SK-N-MC (cell line): ENCODE measurements around the gene MAGI2.

Experiments used
- DNase-seq: peaks from one replicate; pipeline ENCODE4 v3.0.0-alpha.2; 2011; ENCODE audit warnings: low read depth, low spot score
- H3K27ac ChIP-seq: fragments of 200-600 bp; sonication (generic); 2 replicates; pipeline ENCODE4 v1.5.1; 2016; ENCODE audit warnings: mixed run types
- H3K36me3 ChIP-seq: fragments of 200-600 bp; sonication (generic); 2 replicates; pipeline ENCODE4 v1.6.1; 2017; ENCODE audit warnings: antibody characterized with exemption, low read length, mixed read lengths; ENCODE audit not compliant: insufficient read depth
- H3K4me3 ChIP-seq: fragments of 200-600 bp; sonication (generic); 2 replicates; pipeline ENCODE4 v1.5.1; 2016
- H3K9ac ChIP-seq: fragments of 200-600 bp; sonication (generic); 2 replicates; pipeline ENCODE4 v1.8.0; 2017; ENCODE audit warnings: mixed run types, mixed read lengths; ENCODE audit not compliant: insufficient read length
- H3K9me3 ChIP-seq: fragments of 200-600 bp; sonication (generic); 2 replicates; pipeline ENCODE4 v1.6.1; 2017; ENCODE audit warnings: low read depth, mild to moderate bottlenecking, antibody characterized with exemption, low read length, moderate library complexity, mixed read lengths
- EZH2 ChIP-seq: fragments of 200-600 bp; sonication (generic); IDR thresholded peaks from one replicate; pipeline ENCODE4 v1.6.1; 2017; ENCODE audit warnings: antibody characterized with exemption
- FOXP2 ChIP-seq: optimal IDR thresholded peaks from 2 replicates; pipeline ENCODE3; 2011; ENCODE audit warnings: mild to moderate bottlenecking, moderate library complexity; ENCODE audit not compliant: insufficient read depth; ENCODE audit errors: extremely low read length, control extremely low read depth
- POLR2AphosphoS5 ChIP-seq: IDR thresholded peaks from 2 replicates; pipeline ENCODE4 v1.6.1; 2012; ENCODE audit warnings: mild to moderate bottlenecking, low read depth, low read length, borderline replicate concordance

Gene MAGI2

DNA sequence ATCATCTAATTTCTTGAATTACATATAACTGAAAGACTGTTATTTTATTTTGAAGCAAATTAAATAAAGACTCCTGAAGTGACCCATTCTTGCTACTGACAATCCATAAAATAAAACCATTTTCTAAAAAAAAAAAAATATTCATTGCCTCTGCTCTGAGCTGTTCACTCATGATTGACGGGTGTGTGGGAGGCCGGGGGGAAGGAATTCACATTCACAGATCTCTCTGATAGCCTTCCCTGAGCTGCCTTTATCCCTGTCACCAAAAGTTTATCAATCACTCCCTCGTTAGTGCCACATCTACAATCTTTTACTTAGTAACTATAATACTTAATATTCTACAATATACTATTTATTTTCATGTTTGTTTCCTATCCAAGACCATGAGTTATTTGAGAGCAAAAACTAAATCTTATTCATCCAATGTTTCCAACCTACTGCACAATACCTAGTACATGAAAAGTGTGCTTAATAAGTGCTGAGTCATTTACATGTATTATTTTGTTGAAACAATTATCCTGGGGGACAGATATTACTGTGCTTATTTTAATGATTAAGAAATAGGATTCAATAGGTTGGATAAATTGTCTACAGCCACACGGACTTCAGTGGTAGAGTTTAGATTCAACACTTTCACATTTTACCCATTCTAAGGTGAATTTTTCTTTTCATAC lies 1036.2 kb downstream of the MAGI2 start:
- Histone ChIP-seq H3K4me3 (no peak overlapping the region), H3K36me3 (no peaks in the 10 kb centered on the region), H3K9ac (no peak overlapping the region), H3K27ac (no peak overlapping the region), H3K9me3 (no peaks in the 10 kb centered on the region)
- TF ChIP-seq POLR2AphosphoS5 (no peak), EZH2 (no peak), FOXP2 (no peak)
- no peak for DNase-seq

DNA sequence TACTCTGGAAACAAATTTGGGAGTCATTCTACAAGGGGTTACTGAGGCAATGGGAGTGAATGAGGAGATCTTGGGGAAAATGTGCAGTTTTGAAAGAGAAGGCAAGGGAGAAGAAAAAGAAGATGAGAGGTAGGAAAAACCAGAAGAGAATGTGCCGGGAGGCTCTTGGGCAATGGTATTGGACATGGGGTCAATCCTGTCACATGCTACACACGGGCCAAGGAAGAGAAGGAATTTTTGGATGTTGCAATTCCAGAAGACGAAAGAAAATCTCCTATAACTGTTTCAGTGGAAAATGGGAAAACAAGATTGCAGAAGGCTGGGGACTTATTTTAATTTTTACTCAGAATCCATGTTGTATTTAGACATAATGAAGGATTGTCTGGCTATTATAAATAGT lies 1039.9 kb downstream of the MAGI2 start:
- no peaks in the 10 kb centered on the region for H3K9me3 ChIP-seq
- H3K9ac ChIP-seq, result no peak overlapping the region
- no peak overlapping the region for H3K4me3 ChIP-seq
- DNase-seq, result no peak
- no peak overlapping the region for H3K27ac ChIP-seq
- H3K36me3 ChIP-seq, result no peaks in the 10 kb centered on the region
- TF ChIP-seq EZH2 (no peak), POLR2AphosphoS5 (no peak), FOXP2 (no peak)

DNA sequence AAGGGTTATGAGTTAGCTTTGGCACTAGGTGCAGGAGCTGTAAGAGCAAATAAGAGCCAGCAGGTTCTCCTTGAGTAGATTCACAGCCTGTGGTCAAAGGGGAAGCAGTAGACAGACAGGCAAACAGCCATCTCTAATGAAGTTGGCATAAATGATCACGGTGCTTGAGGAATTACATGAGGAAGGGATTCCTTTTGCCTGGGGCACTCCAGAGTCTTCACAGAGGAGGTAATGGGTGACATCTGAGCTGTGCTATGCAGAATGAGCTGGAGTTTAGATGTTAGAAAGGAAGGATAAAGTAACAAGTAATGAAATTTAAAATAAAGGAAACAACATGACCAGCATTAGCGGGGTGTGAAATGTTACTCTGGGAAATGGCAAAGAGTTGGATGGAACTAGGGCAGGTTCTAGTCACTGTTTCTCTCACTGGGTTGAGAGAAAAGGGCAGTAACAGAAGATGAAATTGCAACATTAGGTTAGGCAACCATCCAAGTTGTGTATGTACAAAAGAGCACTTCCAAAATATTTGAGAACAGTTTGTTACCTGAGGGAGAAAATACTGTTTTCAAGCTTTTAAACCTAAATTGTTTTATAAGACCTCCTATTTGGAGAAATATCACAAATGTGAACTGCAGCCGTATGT lies 1041.1 kb downstream of the MAGI2 start:
- H3K9ac ChIP-seq, result no peak overlapping the region
- no peaks in the 10 kb centered on the region for H3K9me3 ChIP-seq
- DNase-seq, result no peak
- H3K27ac ChIP-seq, result no peak overlapping the region
- TF ChIP-seq EZH2 (no peak), POLR2AphosphoS5 (no peak), FOXP2 (no peak)
- no peaks in the 10 kb centered on the region for H3K36me3 ChIP-seq
- no peak overlapping the region for H3K4me3 ChIP-seq

DNA sequence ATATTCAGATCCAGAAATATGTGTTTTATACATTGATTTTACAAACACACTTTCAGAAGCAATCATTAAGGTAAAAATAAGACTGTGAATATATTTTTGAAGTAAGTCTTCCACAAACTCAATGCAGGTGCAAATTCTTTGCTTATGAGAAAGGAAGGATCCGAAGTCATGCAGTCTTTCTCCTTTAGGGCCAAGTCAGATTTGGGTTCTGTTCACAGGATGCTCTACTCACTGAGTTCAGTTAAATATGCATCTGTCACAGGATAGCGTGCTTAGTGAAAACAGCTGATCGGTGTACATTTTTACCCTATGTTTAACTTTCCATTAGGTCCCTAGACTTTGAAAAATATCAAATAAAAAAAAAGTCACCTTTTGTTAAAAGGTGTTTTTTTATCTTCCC lies 1046.4 kb downstream of the MAGI2 start:
- Histone ChIP-seq H3K27ac (no peak overlapping the region), H3K4me3 (no peak overlapping the region), H3K9ac (no peak overlapping the region), H3K9me3 (no peaks in the 10 kb centered on the region), H3K36me3 (no peaks in the 10 kb centered on the region)
- DNase-seq, result no peak
- TF ChIP-seq POLR2AphosphoS5 (no peak), EZH2 (no peak), FOXP2 (no peak)

DNA sequence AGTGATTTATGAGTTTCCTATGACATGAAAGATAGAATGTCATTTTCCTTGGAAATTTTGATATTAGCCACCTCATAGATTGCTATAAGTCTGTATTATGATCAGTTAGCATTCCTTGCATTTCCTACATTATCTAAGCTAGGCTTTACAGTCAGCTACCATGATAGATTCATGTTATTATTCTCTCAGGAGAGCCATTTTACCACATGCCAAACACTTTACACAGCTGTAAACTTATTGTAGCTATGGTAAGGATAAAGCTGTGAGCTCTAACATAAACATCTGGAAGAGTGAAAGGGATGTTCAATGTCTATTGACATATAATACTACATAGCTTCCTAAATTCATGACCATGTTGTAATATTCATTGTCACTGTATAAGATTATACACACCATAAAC lies 1046.9 kb downstream of the MAGI2 start:
- H3K36me3 ChIP-seq, result no peaks in the 10 kb centered on the region
- DNase-seq, result no peak
- no peaks in the 10 kb centered on the region for H3K9me3 ChIP-seq
- H3K4me3 ChIP-seq, result no peak overlapping the region
- no peak overlapping the region for H3K9ac ChIP-seq
- TF ChIP-seq FOXP2 (no peak), POLR2AphosphoS5 (no peak), EZH2 (no peak)
- no peak overlapping the region for H3K27ac ChIP-seq

DNA sequence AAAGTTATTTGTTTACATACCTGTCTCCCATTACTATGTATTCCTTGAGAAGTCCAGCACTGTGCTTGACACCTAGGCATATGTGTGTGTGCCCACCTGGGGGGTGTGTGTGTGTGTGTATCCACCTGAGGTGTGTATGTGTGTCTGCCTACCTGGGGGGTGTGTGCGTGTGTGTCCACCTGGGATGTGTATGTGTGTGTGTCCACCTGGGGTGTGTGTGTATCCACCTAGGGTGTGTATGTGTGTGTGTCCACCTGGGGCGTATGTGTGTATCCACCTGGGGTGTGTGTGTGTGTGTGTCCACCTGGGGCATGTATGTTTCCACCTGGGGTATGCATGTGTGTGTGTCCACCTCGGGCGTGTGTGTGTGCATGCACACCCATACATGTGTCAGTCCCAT lies 1051.4 kb downstream of the MAGI2 start:
- Histone ChIP-seq H3K4me3 (no peak overlapping the region), H3K9me3 (no peaks in the 10 kb centered on the region), H3K9ac (no peak overlapping the region), H3K27ac (no peak overlapping the region), H3K36me3 (no peaks in the 10 kb centered on the region)
- DNase-seq, result no peak
- no peak for TF ChIP-seq POLR2AphosphoS5
- TF ChIP-seq FOXP2, result no peak
- no peak for TF ChIP-seq EZH2

DNA sequence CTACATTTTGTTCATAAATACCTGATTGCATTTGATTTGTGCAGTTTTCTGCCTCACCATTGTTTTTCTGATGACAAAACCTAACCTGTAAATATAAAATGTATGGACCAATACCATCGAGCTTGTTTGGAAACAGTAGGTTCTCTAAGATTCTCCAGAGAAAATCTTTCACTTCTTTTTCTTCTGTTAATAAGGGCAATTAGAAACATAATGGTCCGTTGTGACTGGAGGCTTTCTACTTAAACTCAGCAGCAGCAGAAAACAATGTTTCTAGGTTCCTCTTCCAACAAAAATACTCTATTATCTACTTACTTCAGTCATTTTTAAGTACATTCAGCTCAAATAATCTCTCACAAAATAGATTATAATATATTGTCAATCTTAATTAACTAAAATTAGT lies 1053.4 kb downstream of the MAGI2 start:
- H3K36me3 ChIP-seq, result no peaks in the 10 kb centered on the region
- no peak for DNase-seq
- TF ChIP-seq EZH2, result no peak
- TF ChIP-seq FOXP2, result no peak
- TF ChIP-seq POLR2AphosphoS5, result no peak
- H3K9me3 ChIP-seq, result no peaks in the 10 kb centered on the region
- H3K27ac ChIP-seq, result no peak overlapping the region
- no peak overlapping the region for H3K9ac ChIP-seq
- no peak overlapping the region for H3K4me3 ChIP-seq

DNA sequence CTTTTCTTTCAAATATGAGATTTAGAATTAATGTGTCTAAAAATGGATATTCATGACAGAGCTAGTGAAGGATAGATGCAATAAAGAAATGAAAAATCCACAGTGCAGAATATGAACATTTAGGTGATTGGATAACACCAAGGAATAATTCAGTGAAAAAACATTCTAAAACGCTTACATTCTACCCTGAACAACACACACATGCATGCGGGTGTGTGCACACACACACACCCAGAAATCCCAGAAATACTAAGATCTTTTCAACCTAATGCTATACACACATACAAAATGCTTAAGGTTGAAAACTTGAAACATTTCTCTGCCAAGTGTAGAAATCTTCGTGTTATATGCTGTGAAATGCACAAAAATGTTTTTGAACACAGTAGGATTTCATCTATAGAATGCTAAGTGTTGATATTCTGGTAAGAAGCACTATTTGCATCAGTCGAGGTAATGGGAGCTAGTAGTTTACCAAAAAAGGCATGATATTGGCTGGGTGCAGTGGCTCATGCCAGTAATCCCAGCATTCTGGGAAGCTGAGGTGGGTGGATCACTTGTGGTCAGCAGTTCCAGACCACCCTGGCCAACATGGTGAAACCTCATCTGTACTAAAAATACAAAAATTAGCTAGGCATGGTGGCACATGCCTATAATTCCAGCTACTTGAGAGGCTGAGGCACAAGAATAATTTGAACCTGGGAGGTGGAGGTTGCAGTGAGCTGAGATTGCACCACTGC lies 1054.3 kb downstream of the MAGI2 start:
- H3K27ac ChIP-seq, result no peak overlapping the region
- H3K9me3 ChIP-seq, result no peaks in the 10 kb centered on the region
- no peak overlapping the region for H3K4me3 ChIP-seq
- no peak for DNase-seq
- TF ChIP-seq FOXP2 (no peak), POLR2AphosphoS5 (no peak), EZH2 (no peak)
- H3K9ac ChIP-seq, result no peak overlapping the region
- no peaks in the 10 kb centered on the region for H3K36me3 ChIP-seq
